RCC 7860 (cell line): ENCODE results near the gene UCP3.

Experiments used
- DNase-seq: peaks from one replicate; pipeline ENCODE4 v3.0.0-alpha.2; 2015; ENCODE audit warnings: low spot score
- FAIRE-seq: peaks from 2 replicates; lab custom pipeline; 2012; peaks lifted over from hg19 to GRCh38; lab: Jason Lieb, UNC

The UCP3 gene

DNA sequence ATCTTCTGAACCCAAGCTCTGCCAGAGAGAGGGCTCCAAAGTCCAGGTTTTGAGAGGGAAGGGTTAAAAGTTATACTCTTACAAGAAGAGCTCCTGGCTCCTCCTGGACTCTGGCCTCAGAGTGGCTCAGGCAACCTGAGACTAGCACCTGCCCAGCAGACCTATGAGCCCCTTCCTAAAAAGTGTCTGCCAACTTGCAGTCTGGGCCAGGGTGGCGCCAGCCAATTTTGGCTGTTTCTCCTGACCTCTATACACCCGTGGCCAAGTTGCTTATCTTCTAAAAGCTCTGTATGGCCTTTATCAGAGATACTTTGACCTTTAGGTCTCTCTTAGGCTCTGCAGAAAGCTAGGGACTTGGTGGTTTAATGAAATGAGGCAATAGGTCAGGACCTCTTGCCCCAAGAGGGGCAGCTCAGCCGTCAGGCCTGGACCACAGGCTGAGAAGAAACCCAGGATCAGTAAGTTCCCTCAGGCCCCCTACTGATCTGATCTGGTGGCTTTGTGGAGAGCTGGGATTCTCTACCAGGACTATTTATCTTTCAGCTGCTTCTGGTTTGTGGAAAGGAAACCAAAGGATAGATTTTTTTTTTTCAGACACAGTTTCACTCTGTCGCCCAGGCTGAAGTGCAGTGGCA lies 10.3 kb upstream of the UCP3 start:
- DNase-seq (no peak), FAIRE-seq (no peak)

DNA sequence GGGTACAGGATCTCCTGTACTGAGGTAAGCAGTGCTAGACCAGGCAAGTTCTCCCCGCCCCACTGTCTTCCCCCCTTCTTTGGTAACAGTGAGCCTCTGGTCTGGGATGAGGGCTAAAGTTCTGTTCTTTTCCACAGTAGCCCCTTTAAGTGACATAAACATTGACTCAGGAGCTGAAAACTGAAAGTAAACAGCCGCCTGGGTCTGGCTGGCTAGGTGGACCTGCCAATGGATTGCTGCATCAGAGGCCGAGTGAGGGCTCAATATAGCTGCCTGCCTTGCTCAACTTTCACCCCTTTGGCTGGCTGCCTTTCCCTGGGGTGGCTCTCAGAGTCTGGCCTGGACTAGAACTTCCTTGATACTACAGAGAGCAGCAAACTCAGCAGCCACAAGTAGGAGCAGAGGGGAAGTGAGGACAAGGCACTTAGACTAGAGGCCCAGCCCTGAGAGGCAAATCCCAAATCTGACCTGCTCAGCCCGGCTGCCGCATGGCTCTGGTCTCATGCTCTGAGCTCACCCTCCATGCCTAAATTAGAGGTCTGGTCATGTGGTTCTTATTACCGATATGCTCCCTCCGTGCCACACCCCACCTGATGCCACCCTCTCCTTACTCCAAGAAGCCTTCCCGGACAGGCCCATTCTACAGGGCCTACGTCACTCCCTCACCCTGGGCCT lies 9.6 kb upstream of the UCP3 start:
- FAIRE-seq: no peak
- DNase-seq: no peak

DNA sequence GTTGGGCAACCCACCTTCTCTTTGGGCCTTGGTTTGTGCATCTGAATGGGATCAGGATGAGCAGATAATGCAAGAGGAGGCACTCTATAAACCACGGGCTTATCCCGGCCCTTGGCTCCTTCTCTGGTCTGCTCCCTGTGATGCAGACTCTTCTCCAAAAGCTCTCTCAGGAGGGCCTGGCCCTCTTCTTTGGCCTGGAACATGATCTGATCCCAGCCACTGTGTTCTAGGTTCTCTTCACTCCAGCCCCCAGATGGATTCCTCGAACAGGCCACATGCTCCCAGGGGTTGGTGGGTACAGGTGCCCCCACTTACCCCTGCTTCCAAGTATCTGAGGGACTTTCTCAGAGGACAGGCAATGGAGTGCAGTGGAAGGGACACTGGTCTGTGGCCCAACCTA lies 8.7 kb upstream of the UCP3 start:
- DNase-seq (no peak), FAIRE-seq (no peak)

DNA sequence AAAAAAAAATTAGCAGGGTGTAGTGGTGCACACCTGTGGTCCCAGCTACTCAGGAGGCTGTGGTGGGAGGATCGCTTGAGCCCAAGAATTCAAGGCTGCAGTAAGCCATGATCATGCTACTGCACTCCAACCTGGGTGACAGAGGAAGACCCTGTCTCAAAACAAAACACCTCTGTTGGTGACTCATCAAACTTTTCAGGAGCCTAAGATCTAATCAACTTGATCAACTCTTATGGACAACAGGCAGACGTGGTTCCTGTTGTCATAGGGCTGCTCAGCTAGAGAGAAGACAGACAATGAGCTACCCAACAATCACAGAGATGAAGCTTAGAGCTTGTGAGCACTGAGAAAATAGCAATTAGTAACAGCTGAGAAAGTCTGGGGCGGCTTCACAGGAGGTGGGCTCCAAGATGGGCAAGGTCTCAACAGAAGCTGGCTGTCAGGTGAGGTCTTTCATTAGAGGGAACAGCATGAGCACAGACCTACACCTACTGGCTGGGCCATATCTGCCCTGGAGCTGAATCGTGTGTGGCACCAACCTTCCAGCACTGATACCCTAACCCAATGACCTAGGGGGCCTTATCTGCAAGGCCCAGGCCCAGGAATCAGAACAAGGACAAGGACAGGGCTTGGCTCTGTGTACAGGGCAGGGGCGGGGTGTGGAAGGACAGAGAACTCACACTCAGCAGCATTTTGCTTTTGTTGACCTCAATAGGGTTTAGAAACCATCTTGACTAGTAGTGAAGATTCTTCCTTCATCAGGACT lies 7.2 kb upstream of the UCP3 start:
- DNase-seq: no peak
- FAIRE-seq: no peak

DNA sequence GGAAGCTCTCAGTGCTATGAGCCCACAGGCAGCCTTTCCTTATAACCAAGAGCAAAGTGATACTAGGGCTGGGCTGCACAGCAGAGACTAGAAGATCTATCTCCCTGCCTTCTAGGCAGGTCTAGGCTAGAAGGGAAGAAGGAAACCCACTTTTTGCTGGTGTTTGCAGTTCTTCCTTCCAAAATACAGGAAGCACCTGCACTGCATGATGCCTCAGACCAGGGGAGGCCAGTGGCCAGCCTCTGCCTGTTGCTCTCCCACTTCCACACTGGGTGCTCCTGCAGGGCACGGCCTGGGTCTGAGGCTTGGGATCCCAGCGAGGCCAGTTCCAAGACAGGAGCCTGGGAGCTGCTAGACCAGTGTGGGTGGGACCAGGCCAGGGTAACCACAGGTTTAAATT lies 6.0 kb upstream of the UCP3 start:
- no peak for DNase-seq
- FAIRE-seq: no peak

DNA sequence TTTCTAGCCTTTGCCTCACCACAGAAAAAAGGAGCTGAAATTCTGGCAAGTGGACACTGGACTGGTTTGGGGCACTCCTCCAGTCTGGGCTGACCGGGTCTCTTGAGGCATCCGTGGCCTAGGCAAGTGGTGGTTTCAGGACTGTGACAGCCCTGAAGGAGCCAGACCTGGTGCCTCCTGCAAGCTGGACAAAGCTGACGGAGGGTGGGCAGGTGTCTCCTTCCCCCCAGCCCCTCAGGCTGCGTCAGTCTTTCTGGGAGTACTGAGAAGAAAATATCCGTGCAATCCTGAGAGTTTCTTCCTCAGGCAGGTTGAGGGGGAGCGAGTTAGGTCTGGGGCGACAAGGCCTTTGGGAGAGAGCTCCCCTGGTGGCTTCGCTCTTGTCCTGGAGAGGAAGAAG lies 4.3 kb upstream of the UCP3 start:
- DNase-seq (no peak), FAIRE-seq (no peak)

DNA sequence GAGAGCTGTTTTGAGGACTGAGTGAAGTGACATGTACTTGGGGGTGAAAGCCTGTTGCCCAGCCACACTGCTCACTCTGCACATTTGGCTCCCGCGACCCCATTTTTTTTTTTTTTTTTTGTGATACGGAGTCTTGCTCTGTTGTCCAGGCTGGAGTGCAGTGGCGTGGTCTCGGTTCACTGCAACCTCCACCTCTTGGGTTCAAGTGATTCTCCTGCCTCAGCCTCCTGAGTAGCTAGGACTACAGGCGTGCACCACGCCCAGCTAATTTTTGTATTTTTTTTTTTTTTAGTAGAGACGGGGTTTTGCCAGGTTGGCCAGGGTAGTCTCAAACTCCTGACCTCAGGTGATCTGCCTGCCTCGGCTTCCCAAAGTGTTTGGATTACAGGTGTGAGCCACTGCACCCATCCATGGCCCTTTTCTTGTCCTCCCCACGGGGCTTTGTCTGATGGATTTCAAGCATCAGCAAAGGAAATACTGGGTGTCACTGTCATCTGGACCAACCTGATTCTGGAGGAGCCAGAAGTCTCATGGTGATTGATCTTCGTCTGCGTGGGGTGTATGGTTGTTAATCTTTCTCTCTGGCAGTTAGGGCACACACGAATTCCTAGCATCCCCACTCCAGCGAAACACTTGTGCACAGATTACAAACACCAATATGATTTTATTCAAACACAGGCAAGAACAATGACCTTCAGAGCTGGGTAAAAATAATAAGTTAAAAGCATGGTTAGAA lies 3.4 kb upstream of the UCP3 start:
- FAIRE-seq (no peak), DNase-seq (no peak)

DNA sequence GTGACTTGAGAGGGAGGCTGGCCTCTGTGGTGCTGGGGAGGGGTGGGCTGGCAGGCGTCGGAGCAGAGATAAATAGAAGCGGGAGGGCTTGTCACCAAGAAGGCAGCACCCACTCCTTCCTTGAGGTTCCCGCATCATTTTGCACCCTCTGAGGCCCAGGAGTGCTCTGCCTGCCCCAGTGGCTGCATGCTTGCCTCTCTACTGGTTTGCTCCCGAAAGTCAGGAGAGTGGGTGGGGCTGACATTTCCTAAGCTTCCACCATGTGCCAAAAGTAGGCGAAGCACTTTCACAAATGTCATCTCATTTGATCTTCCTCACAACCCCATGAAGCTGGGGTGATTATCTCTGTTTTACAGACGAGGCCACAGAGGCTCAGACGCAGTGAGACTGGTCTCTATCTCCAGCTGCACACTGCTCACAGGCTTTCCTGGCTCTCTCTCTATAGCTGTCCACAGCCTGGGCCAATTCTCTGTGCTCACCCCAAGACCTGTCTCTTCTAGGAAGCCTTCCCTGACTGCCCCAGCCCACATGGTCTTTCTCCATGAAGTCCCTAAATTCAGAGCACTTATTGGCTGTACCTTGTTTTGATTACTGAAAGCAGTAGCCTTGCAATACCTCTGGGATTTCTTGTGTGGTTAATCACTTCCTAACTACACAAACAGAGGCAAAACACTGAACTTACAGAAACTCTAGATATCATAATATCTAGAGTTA lies 2.6 kb upstream of the UCP3 start:
- FAIRE-seq (no peak), DNase-seq (no peak)

DNA sequence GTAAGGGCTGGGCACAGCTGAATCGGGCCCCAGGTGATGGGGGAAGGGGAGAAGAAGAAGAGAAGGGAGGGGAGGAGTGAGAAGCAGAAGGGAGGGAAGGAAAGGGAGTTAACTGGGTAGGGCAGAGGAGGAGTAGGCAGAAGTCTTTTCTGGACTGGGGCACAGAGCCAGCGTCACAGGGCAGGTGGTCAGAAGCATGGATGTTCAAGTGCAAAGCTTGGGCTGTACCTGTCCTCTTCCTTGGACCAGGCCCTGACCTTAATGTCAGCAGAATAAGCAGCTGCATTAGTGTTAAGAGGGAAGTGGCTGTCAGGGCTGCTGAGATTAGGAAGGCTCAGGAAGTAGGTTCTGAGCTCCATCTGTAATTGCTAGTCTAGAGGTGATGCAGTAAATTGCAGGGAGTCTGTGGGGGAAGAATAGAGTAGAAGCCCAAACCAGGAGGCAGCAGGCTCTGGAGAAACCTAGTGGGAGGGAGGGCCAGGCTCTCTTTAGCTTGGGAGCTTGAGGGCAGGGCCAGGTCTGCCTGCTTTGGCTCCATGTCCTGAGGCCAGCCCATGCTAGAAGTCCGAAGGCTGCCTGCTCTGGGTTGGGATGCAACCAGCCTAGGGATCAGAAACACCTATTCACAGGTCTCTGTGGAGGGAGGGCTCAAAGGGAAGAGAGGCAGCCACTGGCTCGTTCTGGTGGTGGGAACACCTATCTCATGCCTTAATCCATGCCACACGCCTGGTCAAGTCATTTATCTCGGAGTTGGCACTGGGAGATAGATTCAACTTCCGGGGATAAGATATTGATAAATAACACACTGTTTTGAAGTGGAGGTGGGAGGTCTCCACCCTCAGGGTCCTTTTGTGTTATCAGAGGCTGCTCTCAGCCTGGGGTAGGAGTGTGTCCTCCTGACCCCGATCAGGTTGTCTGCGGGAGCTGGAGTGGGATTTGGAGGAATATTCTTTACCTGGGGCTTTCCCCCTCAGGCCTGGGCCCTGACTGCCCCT lies 1.7 kb upstream of the UCP3 start:
- FAIRE-seq (no peak), DNase-seq (no peak)

DNA sequence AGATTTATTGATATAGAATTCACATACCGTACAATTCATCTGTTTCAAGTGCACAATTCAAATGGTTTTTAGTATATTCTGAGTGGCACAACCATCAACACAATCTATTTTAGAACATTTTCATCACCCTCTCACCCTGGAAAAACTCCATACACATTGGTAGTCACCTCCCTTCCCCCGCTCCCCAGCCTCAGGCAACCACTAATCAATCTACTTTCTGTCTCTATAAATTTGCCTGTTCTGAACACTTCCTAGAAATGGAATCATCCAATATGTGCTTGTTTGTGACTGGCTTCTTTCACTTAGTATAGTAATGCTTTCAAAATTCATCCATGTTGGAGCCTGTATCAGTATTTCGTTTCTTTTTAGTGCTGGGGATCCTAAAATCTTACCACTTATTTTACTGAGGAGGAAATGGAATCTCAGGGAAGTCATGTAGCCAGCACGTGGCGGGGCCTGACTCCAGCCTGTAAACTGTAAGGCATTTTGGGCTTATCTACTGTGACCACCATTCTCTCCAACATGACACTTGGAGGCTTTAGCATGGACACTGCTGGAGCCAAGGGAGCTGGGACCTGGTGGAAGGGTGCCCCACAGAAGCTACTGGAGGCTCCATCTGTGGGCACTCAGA lies 905 bp upstream of the UCP3 start:
- FAIRE-seq (no peak), DNase-seq (no peak)

DNA sequence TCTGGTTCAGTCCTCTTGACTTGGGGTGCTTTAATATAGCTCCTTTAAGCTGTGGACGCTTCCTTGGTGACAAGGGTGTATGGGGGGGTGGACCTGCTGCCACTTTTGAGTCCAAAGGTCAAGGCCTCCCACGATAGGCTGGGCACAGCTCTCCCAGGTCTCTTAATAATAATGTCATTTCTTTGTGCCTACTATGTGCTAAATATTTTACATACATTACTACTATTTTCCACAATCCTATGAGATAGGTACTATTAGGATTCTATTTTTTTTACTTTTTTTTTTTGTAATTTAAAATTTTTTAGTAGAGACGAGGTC lies 304 bp upstream of the UCP3 start:
- FAIRE-seq (no peak), DNase-seq (no peak)

DNA sequence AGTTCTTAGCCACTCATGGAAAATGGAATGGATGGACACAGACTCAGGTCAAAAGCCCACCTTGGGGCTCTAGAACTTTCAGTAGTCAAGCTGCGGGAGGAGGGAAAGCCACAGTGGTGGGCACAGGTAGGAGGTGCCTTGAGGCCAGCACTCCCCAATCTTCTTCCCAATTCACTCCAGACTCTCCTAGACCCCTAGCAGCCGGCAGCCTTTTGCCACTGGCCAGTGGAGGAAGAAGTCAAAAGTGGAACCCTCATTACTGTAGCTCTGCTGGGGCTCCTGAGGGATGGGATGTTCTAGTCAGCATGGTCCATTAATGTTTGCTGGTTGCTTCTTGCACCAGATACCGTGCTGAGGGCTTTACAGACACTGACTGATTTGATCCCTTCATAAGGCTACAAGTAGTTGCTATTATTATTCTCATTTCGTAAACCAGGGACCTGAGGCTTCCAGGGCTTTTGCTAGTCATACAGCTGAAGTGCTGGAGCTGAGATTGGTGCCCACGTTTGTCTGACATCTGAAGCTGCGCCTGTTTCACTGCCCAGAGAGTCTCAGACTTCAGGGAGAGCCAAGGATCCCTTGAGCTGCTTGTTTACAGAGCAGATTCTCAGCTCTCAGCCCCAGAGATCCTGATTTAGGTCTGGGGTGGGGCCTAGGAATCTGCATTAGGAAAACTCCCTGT lies 1.1 kb downstream of the UCP3 start:
- FAIRE-seq (no peak), DNase-seq (no peak)

DNA sequence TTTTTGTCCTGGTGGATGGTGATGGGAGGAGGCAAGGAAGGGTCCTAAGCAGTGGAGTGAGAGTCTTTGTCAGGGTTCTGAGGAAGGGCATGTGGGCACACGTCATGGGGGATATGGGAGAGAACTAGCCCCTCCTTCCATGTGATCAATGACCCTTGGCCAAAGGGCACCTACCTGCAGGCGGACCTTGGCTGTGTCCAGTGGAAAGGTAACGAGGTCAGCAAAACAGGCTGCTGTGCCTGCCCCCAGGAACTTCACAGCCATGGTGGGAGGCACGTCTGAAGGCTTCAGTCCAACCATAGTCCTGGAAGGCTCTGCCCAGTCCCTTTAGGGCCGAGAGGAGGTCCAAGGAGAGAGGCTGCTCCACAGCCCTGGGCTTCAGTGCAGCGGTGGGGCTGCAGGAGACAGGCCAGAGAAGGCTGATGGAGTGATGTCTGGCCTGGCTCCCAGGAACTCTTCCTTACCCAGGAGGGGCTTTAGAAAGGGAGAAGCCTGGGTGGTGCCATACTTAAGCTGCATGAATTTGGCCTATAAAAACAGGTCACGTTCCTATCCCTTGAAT lies 2.1 kb downstream of the UCP3 start:
- no peak for FAIRE-seq
- no peak for DNase-seq

DNA sequence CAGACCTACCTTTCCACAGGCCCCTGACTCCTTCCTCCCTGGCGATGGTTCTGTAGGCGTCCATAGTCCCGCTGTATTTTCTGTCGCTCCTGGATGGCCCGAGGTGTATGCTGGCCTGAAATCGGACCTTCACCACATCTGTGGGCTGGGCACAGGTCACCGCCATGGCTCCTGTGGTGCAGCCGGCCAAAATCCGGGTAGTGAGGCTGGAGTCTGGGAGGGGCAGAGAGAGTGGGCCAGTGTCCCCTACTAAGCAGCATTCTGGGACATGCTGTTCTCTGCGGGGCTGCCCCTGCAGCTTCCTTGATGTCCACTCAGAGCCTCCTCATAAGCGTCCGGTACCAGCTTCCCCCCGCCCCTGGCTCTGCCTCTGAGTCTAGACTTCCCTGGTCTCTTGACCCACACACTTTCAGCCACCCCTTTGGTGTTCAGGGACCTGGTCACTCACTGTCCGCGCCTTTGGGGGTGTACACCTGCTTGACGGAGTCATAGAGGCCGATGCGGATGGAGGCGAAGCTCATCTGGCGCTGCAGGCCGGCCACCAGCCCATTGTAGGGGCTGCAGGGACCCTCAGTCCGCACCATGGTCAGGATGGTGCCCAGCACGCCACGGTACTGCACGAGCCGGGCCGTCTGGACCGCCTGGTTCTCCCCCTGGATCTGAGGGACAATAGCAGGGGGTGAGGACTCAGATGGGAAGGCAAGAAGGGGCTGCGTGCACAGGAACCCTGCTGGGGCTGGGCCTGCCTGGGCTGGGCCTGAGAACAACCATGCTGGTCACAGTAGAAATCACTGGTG lies 3.0 kb downstream of the UCP3 start:
- DNase-seq (no peak), FAIRE-seq (no peak)

DNA sequence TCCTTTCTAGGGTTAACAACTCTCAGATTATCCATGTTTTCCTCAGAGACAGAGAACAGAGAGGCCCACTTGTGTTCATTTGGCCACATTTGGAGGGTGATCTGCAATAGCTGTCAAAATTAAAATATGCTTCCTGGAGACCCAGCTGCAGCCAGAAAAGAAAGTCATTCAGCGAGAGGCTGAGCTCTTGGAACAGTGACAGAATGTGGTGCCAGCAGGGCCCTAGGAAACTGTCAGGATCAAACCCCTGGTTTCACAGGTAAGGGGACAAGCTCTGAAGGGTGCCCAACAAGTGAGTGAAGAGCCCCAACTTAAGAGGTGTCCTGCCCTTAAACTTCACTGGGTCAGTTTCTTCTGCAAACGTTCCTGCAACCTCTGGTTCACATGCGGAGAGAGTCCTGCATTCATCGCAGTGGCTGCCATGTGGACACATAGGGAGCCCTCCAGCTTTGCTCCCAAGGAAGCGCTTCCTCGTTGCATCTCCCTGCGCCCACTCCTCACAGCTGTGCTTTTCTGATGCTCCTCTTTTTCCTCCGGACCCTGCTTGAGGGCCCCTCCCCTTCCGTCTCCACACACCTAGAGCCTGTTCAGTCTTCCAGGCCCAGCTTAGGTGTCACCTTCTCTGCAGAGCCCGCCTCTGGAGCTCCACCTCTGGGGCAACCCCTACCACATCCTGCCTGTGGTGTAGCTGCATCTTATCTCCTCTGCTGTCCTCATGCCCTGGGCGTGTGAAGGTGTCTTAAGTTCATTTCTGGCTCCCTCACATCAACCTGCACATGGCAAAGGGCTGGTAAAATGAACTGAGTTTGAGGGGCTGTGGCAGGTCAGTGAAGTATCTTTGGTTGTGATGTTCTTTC lies 3.9 kb downstream of the UCP3 start:
- FAIRE-seq: no peak

DNA sequence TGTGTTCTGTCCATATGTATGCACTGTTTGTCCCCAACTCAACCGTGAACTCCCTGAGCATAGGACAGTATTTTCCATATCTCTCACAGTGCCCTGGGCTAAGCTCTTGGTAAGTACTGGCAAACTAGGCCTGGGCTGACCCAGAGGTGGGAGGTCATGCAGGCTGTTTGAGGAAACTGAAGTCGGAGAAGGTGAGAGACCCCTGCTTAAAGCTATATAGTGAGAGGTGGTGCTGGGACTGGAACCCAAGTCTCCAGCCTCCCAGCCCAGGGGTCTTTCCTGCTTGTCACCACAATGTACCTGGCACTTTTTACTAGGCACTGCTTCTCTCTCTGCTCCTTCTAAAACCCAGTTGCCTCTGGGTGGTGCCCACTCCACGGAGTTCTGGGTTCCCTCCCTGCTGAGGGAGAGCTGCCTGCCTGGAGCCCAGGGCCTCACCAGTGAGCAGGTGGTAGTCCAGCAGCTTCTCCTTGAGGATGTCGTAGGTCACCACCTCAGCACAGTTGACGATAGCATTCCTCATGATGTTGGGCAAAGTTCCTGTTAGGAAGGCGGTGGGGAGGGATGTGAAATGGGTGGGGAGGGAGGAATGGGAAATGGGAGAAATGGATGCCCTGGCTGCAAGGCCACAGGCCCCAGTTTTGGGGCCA lies 4.7 kb downstream of the UCP3 start:
- DNase-seq (no peak), FAIRE-seq (no peak)

More for the DNA sequence above, 3.9 kb downstream of the UCP3 start:
- no peak for DNase-seq
